K562 (cell line): ENCODE measurements around the gene PDGFC.

ENCODE experiments used
- CTCF ChIP-seq, 3 experiments: IDR thresholded peaks in 2 of 3; conservative IDR thresholded peaks in 1 of 3; 2 replicates each; pipeline ENCODE4 v1.5.1; 2011 to 2012; ENCODE audit warnings: low read length in 3 of 3, mild to moderate bottlenecking in 3 of 3, control low read depth in 2 of 3, improper control_type of control experiment in 1 of 3, inconsistent platforms in 1 of 3, low read depth in 1 of 3, mixed read lengths in 1 of 3, moderate library complexity in 1 of 3; ENCODE audit not compliant: insufficient read depth in 2 of 3
- GATA2 ChIP-seq: sonication (generic); formaldehyde crosslinking; IDR thresholded peaks from 2 replicates; pipeline ENCODE4 v1.4.0; 2020; ENCODE audit warnings: mild to moderate bottlenecking, missing genetic modification reagents
- MAFK ChIP-seq: IDR thresholded peaks from 2 replicates; pipeline ENCODE4 v1.6.1; 2011; ENCODE audit warnings: low read length, improper control_type of control experiment
- MAX ChIP-seq: sonication (generic); formaldehyde crosslinking; IDR thresholded peaks from 2 replicates; pipeline ENCODE4 v1.9.0; 2022; ENCODE audit warnings: mild to moderate bottlenecking, missing genetic modification reagents
- MTA1 ChIP-seq: fragments of 450-650 bp; IDR thresholded peaks from 2 replicates; pipeline ENCODE4 v1.6.1; 2017; ENCODE audit warnings: borderline replicate concordance
- ZFP30 ChIP-seq: fragments of 250-450 bp; sonication (Bioruptor Pico); IDR thresholded peaks from 2 replicates; pipeline ENCODE4 v1.8.0; 2022; ENCODE audit warnings: moderate library complexity, mild to moderate bottlenecking, inconsistent platforms, borderline replicate concordance
- ZNF354B ChIP-seq: fragments of 250-450 bp; sonication (Bioruptor Pico); IDR thresholded peaks from 2 replicates; pipeline ENCODE4 v1.4.0; 2020

- no peak for TF ChIP-seq MTA1
- TF ChIP-seq ZFP30 (CRISPR knock-in tag) = no peak
- TF ChIP-seq CTCF (IDR thresholded peaks at IDR 0.05 in 2 of 3, conservative IDR thresholded peaks at IDR 0.05 in 1 of 3; ENCODE audit: insufficient read depth in 2 of 3, low read depth in 1 of 3, low read length in 3 of 3) = no peak
- no peak for TF ChIP-seq MAX (CRISPR knock-in tag)
- TF ChIP-seq ZNF354B (CRISPR knock-in tag) = no peak
- TF ChIP-seq MAFK = no peak
- no peak for TF ChIP-seq GATA2 (CRISPR knock-in tag)
Observed at GRCh38 chr4:156889616-156890594, 81.7 kb downstream of the PDGFC start.
